DMS53 (cell line): ENCODE results near the gene C1orf56.
A peak's percentile ranks its signal among the peaks of the same experiment; 100 is the strongest.
"Not testable (repeated sequence)": the region's sequence is repeated elsewhere in the genome, so short reads cannot be mapped to it uniquely, and the experiment has no call there.

Experiments
- DNase-seq: peaks from one replicate; lab custom pipeline; 2025; lab: John Stamatoyannopoulos, UW

Gene C1orf56

GRCh38 chr1:151062741-151063371 is 15.3 kb downstream of the C1orf56 start:
- DNase-seq: peak; percentile 19

DNA sequence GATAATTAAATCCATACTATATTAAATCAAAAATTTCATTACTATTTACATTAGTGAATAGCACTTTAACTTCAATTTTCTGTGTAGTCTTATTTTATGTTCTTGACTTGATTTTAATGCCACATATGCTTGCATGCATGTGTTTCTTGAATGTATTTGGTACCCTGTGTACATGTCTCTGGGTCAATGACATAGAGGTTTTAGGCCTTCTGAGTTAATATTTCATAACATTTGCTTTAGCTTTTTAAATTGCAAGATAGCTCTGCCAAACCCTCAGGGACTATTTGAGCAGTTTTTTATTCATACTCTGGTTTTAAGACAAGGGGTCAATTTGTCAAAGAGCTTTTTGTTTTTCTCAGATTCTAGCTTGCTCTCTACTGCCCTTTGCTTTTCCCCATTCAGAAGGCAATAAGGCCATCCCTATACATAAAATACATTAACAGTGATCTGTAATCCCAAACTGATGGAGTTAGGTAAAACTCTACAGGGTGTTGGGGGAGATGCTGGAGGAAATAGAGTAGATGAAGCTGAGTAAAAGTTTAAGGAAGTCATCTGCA is 17.6 kb downstream of the C1orf56 start:
- no peak for DNase-seq

GRCh38 chr1:151067185-151067584 is 19.6 kb downstream of the C1orf56 start:
- DNase-seq: no peak

DNA sequence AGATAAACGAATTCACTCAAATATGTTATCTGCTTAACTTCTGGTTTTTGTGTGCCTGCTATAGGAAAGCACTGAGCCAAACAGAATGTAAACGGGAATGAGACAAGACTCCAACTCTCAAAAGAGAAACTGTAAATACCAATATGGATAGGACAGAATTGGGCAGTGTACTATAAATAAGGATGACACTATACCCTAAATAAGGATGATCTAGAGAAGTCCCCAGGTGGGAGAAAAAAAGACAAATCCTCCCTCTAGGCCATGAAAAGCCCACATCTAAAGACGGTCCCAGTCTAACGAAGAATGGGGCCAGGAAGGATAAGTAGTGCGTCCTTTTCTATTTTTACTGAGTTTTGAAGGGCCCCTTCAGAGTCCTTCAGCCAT is 21.5 kb downstream of the C1orf56 start:
- DNase-seq: no peak

GRCh38 chr1:151070474-151071276 is 23.1 kb downstream of the C1orf56 start, which contains the start of gene GABPB2:
GABPB2 (plus strand) TSS chr1:151070761; CDS start chr1:151088190, 17,429 bp downstream.
- peak; percentile 97 for DNase-seq

- DNase-seq: no peak
These were observed 24.7 kb downstream of the C1orf56 start for GRCh38 chr1:151072224-151072623.

GRCh38 chr1:151085953-151086559 is 38.5 kb downstream of the C1orf56 start:
- peak; percentile 6 for DNase-seq

GRCh38 chr1:151097426-151097825 is 49.9 kb downstream of the C1orf56 start:
- not testable (repeated sequence) for DNase-seq

GRCh38 chr1:151098126-151098525 is 50.6 kb downstream of the C1orf56 start:
- DNase-seq: no peak
